ENCODE data around the gene RNF148.
"Not testable (repeated sequence)": the region's sequence is repeated elsewhere in the genome, so short reads cannot be mapped to it uniquely, and the experiment has no call there.

GRCh38 chr7:122679269-122679709 is 23.4 kb downstream of the RNF148 start:
- not testable (repeated sequence) for TF ChIP-seq POLR2A, CTCF, POLR2AphosphoS5, EP300 (IDR thresholded peaks at IDR 0.05)

Data from sigmoid colon (tissue), 4 donors.